KMS-11 (cell line): ENCODE data around the gene EEF1AKMT4.

Experiments used
- H2AFZ ChIP-seq: fragments of 200-600 bp; sonication (generic); 2 replicates; pipeline ENCODE4 v1.6.1; 2016; ENCODE audit warnings: antibody characterized with exemption, mixed run types, low read depth
- H3K27ac ChIP-seq: fragments of 200-600 bp; sonication (generic); 2 replicates; pipeline ENCODE4 v1.6.1; 2016; ENCODE audit warnings: mild to moderate bottlenecking, mixed run types
- H3K27me3 ChIP-seq: fragments of 200-600 bp; sonication (generic); 2 replicates; pipeline ENCODE4 v1.6.1; 2017; ENCODE audit warnings: mild to moderate bottlenecking, low read depth, mixed run types, moderate library complexity; ENCODE audit not compliant: insufficient read depth
- H3K36me3 ChIP-seq: fragments of 200-600 bp; sonication (generic); 2 replicates; pipeline ENCODE4 v1.6.1; 2017; ENCODE audit warnings: mild to moderate bottlenecking, mixed run types; ENCODE audit not compliant: insufficient read depth
- H3K4me1 ChIP-seq: fragments of 200-600 bp; sonication (generic); 2 replicates; pipeline ENCODE4 v1.6.1; 2016; ENCODE audit warnings: mild to moderate bottlenecking, low read depth, mixed run types; ENCODE audit not compliant: poor library complexity, severe bottlenecking
- H3K4me2 ChIP-seq: fragments of 200-600 bp; sonication (generic); 2 replicates; pipeline ENCODE4 v1.7.0; 2016; ENCODE audit warnings: mild to moderate bottlenecking, mixed run types
- H3K4me3 ChIP-seq: fragments of 200-600 bp; sonication (generic); IDR thresholded peaks from 2 replicates; pipeline ENCODE4 v1.6.1; 2017; ENCODE audit warnings: low read depth, low read length, mixed read lengths; ENCODE audit not compliant: insufficient read depth
- H3K79me2 ChIP-seq: fragments of 200-600 bp; sonication (generic); 2 replicates; pipeline ENCODE4 v1.6.1; 2016; ENCODE audit warnings: low read depth, mixed run types; ENCODE audit not compliant: insufficient read depth
- H3K9ac ChIP-seq: fragments of 200-600 bp; sonication (generic); 2 replicates; pipeline ENCODE4 v1.6.1; 2016; ENCODE audit warnings: mild to moderate bottlenecking, mixed run types
- H4K20me1 ChIP-seq: fragments of 200-600 bp; sonication (generic); 2 replicates; pipeline ENCODE4 v1.6.1; 2016; ENCODE audit warnings: mild to moderate bottlenecking, mixed run types; ENCODE audit not compliant: insufficient read depth
- CTCF ChIP-seq: fragments of 200-600 bp; sonication (generic); conservative IDR thresholded peaks from 2 replicates; pipeline ENCODE4 v1.6.1; 2017; ENCODE audit warnings: low read depth, mild to moderate bottlenecking, antibody characterized with exemption, low read length, moderate library complexity, mixed read lengths

The EEF1AKMT4 gene

GRCh38 chr3:184249412-184250166 lies at the start of gene EEF1AKMT4:
Gene EEF1AKMT4, plus strand, starts transcription at chr3:184249672. Its CDS starts 23 bp downstream, at chr3:184249695.
- H3K79me2 ChIP-seq = peaks cover 45% of the 10 kb centered on the region
- TF ChIP-seq CTCF = no peak; the same call in 1 of the 2 replicates

GRCh38 chr3:184200825-184201224 lies 48.6 kb upstream of the EEF1AKMT4 start:
- Histone ChIP-seq H3K27me3 (no peaks in the 10 kb centered on the region), H3K27ac (no peak overlapping the region), H3K4me2 (no peak overlapping the region), H4K20me1 (no peaks in the 10 kb centered on the region), H3K36me3 (no peaks in the 10 kb centered on the region), H3K4me1 (no peaks in the 10 kb centered on the region), H3K79me2 (no peaks in the 10 kb centered on the region), H3K4me3 (no peak overlapping the region), H2AFZ (no peak overlapping the region), H3K9ac (no peak overlapping the region)
- TF ChIP-seq CTCF = no peak

More at GRCh38 chr3:184249412-184250166, at the start of gene EEF1AKMT4:
- no peaks in the 10 kb centered on the region for H3K27me3 ChIP-seq
- peak within 1 kb of the TSS; percentile 86 for H3K4me3 ChIP-seq
- peak within 1 kb of the TSS; percentile 96 for H2AFZ ChIP-seq
- peak within 1 kb of the TSS; percentile 98 for H3K9ac ChIP-seq
- peak within 1 kb of the TSS; percentile 98 for H3K27ac ChIP-seq
- no peaks in the 10 kb centered on the region for H4K20me1 ChIP-seq
- peaks cover 14% of the 10 kb centered on the region for H3K4me1 ChIP-seq
- no peaks in the 10 kb centered on the region for H3K36me3 ChIP-seq
- peak within 1 kb of the TSS; percentile 98 for H3K4me2 ChIP-seq

- no peak overlapping the region for H3K4me2 ChIP-seq
- H3K9ac ChIP-seq = no peak overlapping the region
- H4K20me1 ChIP-seq = no peaks in the 10 kb centered on the region
- H3K36me3 ChIP-seq = no peaks in the 10 kb centered on the region
- H3K27ac ChIP-seq = no peak overlapping the region
- no peaks in the 10 kb centered on the region for H3K79me2 ChIP-seq
- no peak for TF ChIP-seq CTCF
- no peaks in the 10 kb centered on the region for H3K27me3 ChIP-seq
- no peak overlapping the region for H3K4me3 ChIP-seq
- no peak overlapping the region for H2AFZ ChIP-seq
- no peaks in the 10 kb centered on the region for H3K4me1 ChIP-seq
Observed at GRCh38 chr3:184203526-184203925, 45.9 kb upstream of the EEF1AKMT4 start.

- H3K27me3 ChIP-seq = no peaks in the 10 kb centered on the region
- H2AFZ ChIP-seq = no peak overlapping the region
- H3K36me3 ChIP-seq = no peaks in the 10 kb centered on the region
- no peak for TF ChIP-seq CTCF
- H3K4me1 ChIP-seq = no peaks in the 10 kb centered on the region
- no peak overlapping the region for H3K4me2 ChIP-seq
- no peak overlapping the region for H3K4me3 ChIP-seq
- no peaks in the 10 kb centered on the region for H3K79me2 ChIP-seq
- H4K20me1 ChIP-seq = no peaks in the 10 kb centered on the region
- H3K27ac ChIP-seq = no peak overlapping the region
- H3K9ac ChIP-seq = no peak overlapping the region
Observed at GRCh38 chr3:184209146-184209923, 40.1 kb upstream of the EEF1AKMT4 start.
